Stimulated activated CD8-positive, alpha-beta memory T cell treated with anti-CD3 and anti-CD28 coated beads, Interleukin-7, amount 100 ng/mL, for 48 hours (primary cell): ENCODE measurements around the gene SOWAHD.
"Not testable (repeated sequence)": the region's sequence is repeated elsewhere in the genome, so short reads cannot be mapped to it uniquely, and the experiment has no call there.

ENCODE experiments used
- DNase-seq, 2 donors: peaks; one replicate each; pipeline ENCODE4 v3.0.0-alpha.2; 2020; ENCODE audit warnings: low read depth in 1 of 2; ENCODE audit errors: extremely low read depth in 1 of 2

Gene SOWAHD, protein sequence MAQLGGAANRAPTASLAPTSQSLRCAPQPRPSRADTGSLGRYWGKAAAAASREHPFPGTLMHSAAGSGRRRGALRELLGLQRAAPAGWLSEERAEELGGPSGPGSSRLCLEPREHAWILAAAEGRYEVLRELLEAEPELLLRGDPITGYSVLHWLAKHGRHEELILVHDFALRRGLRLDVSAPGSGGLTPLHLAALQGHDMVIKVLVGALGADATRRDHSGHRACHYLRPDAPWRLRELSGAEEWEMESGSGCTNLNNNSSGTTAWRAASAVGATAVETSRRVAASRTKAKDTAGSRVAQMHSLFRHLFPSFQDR

DNA sequence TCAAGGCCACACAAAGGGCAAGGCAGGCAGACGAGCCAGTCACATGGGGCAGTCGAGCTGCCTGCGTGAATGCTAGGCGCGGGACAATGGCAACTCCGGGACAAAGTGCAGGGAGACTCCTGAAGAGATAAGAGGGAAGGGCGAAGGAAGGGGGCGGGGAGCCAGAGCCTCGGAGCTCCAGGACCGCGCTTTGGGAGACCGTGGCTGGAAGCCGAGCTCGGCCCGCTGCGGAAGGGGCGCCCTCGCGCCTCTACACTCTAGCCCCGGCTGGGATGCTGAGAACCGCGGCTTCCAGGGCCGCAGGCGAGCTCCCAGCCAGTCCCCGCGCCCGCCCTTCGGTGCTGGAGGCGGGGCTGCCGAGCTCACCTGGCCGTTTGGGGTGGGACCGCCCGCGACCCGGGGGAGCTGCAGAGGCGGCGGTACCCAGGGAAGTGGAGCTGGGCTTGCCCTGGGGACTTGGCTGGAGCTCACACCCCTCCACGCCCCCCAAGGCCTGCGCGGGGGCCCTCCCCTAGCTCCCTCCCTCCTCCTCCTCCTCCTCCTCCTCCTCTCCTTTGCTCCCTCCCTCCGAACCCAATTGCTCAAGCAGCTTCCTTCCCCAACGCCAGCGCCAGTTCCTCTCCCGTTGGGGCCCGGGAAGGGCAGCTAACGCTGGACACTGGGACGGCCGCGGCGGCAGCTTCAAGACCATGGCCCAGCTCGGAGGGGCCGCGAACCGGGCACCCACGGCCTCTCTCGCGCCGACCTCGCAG, at the start of gene SOWAHD:
TSS of gene SOWAHD (plus strand) at position 610 of the 752 bp plus-strand sequence. CDS start at position 690, 80 bp downstream.
- no peak for DNase-seq

DNA sequence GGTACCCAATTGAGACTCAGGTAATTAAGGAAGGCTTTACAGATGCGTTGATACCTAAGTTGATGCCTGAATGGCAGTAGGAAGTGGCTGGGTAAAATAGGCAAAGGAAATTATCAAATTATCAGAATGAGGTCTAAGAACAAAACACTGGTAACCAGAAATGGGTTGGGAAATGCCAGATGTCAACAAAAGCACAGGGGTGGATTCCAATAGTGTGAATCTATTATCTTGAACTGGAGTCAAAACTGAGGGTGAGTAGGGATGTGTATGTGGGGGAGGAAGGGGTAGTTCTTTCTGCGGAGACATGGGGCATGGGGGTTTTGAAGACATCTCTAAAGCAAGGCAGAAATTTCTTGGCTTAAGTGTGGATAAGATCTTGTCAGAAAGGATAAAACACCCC, 49.5 kb upstream of the SOWAHD start:
- DNase-seq = no peak

DNA sequence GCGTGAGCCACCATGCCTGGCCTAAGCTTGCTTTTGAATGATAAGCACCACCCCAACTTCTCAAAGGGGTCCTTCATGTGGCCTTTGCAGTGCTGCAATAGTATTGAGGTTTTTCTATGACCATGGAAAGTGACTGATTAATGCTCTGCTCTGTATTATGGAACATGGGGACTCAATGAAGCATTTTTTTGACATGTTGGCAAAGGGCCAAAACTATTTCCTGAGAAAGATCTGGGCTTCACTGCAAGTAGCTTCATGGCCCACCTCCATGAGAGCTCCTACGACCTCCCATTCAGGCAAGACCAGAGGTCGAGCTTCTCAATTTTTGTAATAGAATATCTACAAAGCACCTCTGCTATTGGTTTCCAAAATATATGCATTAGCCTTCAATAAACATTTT, 48.8 kb upstream of the SOWAHD start:
- DNase-seq = no peak

DNA sequence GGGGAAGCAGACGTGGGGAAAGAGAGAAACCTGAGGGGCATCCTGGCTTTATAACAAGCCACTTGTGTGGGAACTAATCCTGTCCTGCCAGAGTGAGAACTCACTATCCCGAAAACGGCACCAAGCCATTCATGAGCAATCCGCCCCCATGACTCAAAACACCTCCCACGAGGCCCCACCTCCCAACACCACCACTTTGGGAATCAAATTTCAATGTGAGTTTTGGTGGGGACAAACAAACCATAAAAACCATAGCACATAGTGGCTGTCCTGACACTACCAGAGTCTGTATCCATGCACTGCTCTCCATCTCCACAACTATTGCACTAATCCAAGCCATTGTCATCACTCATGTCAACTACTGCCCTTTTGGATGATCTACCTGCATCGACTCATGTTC, 36.9 kb upstream of the SOWAHD start:
- DNase-seq = no peak

DNA sequence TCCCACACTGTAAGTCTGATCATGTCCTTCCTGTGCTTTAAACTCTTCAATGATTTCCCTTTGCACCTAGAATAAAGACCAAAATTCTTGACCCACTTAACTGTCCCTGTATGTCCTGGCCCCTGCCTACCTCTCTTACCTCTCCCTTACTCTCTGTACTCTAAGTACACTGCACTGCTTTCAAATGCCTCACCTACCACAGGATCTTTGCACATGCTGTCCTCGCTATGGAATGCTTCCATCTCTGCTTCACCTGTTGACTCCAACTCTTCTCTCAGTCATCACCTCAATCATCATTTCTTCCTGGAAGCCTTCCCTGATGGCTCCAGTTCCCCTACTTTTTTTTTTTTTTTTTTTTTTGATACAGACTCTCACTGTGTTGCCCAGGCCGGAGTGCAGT, 36.5 kb upstream of the SOWAHD start:
- no peak for DNase-seq

DNA sequence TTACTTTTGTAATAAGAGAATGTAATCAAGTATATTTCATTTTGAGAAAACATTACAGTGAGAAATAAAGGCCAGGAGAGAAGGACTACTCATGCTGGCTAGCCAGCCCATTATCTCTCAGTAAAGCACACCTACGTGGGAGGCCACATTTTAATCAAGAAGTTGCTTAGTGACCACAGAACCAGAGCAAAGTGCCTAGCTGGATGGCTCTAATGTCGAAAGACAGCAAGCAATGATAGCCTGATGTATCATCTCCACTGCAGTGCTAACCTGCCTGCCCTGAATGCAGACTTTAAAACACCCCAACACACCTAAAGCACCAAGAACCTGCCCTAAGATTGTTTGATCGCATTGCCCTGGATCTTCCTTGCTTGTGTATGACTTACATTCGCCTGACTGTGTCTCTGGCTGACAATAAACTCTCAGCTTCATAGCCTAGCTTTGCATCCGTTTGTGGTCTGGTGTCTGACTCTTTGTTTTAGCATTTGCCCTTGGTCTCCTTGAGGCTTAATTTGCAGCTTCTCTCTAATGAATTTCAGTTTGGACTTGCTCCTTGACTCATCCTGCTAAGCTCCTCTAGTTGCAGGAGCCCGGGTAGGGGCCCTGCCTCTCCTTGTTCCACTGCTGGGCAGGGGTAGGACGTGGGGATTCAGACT, 31.4 kb upstream of the SOWAHD start:
- no peak for DNase-seq

DNA sequence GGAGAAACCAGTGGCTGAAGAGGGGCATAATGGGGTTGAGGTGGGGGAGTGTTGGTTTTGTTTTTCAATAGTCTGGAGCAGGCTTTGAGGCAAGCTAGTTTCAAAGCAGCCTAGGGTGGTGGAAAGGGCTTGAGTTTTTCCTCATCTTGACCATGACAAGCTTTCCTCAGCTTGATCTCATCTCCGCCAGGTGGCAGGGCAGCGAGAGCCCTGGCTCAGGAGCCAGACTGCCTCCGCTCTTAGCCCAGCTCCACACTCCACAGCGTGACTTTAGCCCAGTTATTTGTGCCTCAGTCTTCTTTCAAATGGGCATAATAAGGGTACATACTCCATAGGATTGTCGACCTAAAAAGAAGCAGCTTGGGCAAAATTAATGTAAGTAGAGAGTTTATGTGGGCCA, 29.9 kb upstream of the SOWAHD start:
- no peak for DNase-seq

DNA sequence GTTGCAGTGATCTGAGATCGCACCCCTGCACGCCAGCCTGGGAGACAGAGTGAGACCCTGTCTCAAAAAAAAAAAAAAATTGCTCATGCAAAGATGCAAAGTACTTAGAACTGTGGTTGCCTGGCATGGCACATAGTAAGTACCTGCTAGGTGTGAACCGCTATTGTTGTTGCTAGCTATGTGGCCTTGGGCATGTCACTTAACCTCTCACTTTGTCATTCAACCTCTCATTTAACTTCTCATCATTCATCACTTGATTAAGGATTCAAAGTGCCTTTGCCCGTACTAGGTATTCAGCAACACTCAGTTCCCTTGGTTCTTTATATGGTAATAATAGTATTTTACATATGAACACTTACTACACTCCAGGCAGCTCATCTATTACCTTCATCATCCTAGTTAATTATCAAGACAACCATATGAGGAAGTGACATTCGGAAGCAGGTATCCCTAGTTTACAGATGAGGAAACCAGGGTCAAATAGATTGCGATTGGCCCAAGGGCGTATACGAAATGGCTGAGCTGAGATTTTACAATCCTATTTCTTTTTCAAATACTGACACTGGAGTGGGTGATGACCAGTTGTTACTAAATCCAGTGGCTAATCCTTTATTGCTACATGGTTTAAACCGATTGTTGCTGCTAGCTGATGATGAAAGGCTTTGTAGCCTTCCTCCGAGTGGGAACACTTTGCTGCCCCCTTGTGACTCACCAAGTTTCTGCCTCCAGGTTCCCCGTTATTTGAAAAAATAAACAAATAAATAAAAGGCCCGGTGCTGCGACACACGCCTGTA, 28.8 kb upstream of the SOWAHD start:
- DNase-seq = no peak

DNA sequence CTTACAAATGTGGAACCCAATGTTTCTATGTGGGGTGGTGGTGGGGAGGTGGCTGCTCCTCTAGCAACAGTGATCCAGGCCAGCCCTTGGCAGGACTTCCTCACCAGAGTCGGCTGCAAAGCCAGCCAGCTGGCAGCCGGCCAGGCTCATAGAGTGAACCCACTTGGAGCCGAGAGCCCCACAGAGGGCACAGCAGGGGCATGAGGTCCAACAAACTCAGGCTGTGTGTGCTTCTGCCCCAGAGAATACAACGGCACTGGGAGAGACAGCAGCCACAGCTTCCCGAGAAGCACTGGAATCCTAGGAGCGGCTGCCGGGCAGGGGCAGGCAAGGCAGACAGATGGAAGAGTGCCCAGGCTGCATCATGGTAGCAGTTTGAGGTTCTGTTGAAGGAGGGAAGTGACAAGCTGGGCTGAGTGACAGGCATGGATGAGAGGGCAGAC, 23.5 kb upstream of the SOWAHD start:
- no peak for DNase-seq

DNA sequence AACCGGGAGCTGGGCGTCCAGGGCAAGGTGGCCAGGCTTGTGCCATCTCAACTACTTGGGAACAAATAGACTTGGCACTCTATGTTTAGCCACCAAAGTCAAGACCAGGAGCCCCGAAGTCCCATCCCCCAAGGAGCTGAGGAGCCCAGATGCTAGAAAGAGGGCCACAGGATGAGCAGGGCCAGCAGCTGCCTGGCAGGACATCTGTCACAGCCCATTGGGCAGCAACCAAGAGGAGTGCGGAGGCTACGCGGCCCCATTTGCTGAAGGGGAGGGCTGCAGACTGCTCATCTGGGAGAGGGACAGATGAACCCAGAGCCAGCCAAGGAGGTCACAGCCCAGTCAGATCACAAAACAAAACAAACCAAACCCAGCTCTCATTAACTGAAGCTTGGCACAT, 22.9 kb upstream of the SOWAHD start:
- DNase-seq = no peak

DNA sequence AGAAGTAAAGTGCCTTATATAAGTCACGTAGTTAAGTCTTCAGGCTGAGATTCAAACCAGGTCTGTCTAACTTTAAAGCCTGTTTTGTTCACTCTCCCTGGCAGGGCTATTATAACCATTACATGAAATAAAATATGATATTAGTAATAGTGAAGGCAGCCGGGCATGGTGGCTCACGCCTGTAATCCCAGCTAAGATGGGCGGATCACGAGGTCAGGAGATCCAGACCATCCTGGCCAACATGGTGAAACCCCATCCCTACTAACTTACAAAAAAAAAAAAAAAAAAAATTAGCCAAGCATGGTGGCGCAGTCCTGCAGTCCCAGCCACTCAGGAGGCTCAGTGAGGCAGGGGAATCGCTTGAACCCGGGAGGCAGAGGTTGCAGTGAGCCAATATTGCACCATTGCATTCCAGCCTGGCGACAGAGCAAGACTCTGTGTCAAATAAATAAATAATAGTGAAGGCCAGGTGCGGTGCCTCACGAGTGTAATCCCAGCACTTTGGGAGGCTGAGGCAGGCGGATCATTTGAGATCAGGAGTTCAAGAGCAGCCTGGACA, 22.1 kb upstream of the SOWAHD start:
- no peak for DNase-seq

DNA sequence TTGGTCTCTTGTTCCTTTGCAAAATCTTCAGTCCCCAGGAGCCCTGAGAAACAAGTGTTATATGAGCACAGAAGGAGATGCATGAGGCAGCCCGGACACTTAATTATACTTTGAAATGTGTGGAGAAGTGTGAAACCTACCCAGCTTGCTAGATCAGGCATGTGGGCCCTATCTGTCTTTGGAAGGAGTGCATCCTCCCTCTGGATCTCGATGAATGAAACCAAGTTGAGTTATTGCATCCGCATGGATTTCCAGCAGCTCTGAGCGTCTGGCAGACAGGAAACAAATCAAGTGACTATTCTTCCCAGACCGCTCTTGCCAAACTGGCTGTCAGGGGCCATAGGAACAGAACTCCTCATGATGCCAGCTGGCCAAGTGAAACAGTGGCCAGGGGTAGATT, 19.6 kb upstream of the SOWAHD start:
- DNase-seq = no peak

DNA sequence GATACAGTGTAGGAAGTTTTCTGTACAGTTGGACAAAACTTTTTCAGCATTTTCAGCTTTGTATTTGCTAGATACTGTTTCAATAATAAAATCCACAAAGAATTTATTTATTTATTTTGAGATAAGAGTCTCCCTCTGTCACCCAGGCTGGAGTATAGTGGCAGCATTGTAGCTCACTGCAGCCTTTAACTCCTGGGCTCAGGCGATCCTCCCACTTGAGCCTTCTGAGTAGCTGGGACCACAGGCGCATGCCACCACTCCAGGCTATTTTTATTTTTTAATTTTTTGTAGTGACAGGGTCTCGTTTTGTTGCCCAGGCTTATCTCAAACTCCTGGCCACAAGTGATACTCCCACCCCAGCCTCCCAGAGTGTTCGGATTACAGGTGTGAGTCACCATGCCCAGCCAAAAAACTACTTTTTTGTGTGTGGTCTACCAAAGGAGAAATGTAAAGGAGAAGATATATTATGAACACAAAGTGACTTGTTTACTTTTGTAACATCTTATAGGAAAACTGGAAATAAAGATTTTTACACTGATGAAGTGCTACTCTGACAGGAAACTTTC, 13.0 kb upstream of the SOWAHD start:
- no peak for DNase-seq

DNA sequence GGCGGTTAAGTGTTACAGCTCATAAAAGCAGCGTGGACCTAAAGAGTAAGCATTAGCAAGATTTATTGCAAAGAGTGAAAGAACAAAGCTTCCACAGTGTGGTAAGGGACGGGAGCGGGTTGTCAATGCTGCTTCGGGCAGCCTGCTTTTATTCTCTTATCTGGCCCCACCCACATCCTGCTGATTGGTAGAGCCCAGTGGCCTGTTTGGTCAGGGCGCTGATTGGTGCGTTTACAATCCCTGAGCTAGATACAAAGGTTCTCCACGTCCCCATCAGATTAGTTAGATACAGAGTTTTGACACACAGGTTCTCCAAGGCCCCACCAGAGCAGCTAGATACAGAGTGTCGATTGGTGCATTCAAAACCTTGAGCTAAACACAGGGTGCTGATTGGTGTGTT, 8.3 kb upstream of the SOWAHD start:
- DNase-seq = not testable (repeated sequence)

DNA sequence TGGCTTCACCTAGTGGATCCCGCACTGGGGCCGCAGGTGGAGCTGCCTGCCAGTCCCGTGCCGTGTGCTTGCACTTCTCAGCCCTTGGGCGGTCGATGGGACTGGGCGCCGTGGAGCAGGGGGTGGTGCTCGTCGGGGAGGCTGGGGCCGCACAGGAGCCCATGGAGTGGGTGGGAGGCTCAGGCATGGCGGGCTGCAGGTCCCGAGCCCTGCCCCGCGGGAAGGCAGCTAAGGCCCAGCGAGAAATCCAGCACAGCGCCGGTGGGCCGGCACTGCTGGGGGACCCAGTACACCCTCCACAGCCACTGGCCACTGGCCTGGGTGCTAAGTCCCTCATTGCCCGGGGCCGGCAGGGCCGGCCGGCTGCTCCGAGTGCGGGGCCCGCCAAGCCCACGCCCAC, 7.6 kb upstream of the SOWAHD start:
- not testable (repeated sequence) for DNase-seq

DNA sequence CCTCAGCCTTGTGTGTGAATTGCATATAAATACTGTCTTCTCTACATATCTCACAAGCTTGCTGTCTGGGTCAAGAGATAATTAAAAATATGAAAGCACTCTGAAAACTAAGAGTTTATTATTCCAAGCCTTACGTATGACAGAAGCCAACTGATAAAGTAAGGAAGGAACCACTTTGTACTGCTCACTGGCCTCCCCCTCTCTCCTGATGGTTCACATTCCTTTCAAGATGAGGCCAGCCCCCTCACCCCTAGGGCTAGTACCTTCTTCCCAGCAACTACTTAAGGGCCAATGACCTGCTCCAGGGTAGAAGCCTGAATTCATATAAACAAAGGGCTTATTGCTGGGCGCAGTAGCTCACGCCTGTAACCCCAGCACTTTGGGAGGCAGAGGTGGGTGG, 5.4 kb upstream of the SOWAHD start:
- DNase-seq = no peak

DNA sequence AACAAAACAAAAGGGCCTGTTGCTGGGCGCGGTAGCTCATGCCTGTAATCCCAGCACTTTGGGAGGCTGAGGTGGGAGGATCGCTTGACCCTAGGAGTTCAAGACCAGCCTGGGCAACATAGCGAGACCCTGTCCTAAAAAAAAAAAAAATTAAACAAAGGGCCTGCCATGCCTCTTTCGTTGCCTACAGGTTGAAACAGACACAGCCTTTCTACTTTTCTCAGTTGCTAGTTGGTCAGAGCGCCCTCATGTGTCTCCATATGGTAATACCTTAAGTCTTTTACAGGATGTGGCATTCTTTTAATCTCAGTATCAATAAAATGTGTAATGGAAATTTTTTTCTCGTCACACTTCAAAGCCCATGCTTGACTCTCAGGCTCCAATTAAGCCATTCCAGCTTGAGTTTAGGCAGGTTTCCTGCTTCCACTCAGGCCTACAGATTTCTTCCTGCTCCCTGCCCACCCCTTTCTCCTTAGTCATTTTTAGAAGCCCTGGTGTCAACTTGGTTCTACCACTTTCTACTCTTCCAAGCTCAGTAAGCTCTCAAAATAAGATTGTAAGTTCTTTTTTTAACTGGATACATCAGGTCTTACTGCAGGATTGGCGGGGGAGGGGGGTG, 4.6 kb upstream of the SOWAHD start:
- no peak for DNase-seq

DNA sequence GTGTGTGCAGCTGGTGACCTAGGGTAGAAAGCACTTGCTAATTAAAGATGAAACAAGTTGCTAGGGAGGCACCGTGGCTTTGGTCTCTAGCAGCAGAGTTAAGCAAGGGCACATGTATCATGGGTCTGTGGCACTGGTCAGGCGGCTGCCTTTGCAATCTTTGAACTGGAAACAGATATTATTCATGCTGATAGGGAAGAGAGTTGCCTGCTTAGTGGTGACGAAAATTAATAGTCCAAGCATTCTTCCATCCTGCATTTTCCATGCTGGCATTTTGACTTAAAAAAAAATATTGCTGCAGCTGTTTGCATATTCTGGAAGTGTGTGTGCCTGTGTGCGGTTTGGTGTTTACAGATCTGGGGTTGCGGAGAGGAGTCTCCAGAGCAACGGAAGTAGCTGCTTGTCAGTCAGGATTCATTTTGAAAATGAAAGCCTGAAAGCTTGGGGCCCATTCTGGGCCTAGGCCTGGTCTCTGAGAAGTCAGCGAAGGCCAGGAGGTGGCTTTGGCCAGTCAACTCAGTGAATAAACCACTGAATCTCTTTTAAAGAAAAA, 2.3 kb upstream of the SOWAHD start:
- peak in 1 of 2 donors; percentile 53 for DNase-seq

DNA sequence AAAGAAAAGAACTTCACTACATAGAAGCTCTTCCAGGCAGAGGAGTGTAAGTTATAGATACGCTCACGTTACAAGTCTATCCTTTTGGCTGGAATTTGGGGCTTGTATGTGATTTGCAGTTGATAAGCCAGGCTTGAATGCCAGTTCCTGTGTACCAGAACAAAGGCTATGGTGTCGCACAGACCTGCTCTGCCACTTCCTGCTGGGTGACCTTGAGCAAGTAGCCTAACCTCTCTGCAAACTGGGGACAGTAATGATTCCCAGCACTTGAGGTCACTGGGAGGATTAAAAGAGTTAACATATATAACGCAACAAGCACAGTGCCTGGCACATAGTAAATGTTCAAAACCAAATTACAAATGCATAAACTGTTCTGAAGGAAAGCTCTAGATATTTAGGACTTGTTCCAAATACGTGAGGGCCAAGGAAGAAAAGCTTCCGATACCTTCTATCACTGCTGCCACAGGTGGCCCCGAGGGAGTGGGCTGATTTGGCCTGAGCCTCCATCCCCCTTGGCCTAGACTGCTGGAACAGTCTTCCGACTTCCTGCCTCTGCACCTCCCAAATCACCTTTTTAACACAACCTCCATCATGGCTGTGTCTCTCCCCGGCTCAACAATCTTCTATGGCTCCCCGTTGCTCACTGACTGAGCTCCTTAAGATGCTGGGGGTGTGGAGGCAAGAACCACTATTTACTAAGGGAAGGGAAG, 1.3 kb upstream of the SOWAHD start:
- no peak for DNase-seq
